Prostate gland (tissue), 2 donors: ENCODE measurements around the gene ALX1. TPM values are rescaled to one million over a fixed set of nuclear protein-coding genes. Genes with fewer than 3 reads are reported as not detected.
"Not testable (repeated sequence)": the region's sequence is repeated elsewhere in the genome, so short reads cannot be mapped to it uniquely, and the experiment has no call there.

ENCODE experiments used
- DNase-seq: peaks from one replicate; pipeline ENCODE4 v3.0.0-alpha.2; 2019; ENCODE audit warnings: low spot score
- H3K27ac ChIP-seq, 2 donors: fragments of 200-600 bp; sonication (generic); 2 replicates each; pipeline ENCODE4 v1.5.1; 2017 to 2019
- H3K27me3 ChIP-seq: fragments of 200-600 bp; sonication (generic); replicated peaks from 2 replicates; pipeline ENCODE4 v1.5.1; 2019; ENCODE audit not compliant: insufficient read depth
- H3K36me3 ChIP-seq, 2 donors: fragments of 200-600 bp; sonication (generic); 1 replicate in 1 of 2; 2 replicates in 1 of 2; pipeline versions ENCODE4 v1.5.1 to v1.8.1; 2017 to 2019
- H3K4me1 ChIP-seq: fragments of 200-600 bp; sonication (generic); replicated peaks from 2 replicates; pipeline ENCODE4 v1.5.1; 2019
- H3K4me3 ChIP-seq, 2 donors: fragments of 200-600 bp; sonication (generic); 2 replicates each; pipeline ENCODE4 v1.5.1; 2017 to 2019
- H3K9me3 ChIP-seq: fragments of 200-600 bp; sonication (generic); 2 replicates; pipeline ENCODE4 v1.5.1; 2017
- CTCF ChIP-seq, 4 experiments: fragments of 200-600 bp in 2 of 4; fragments of 450-650 bp in 2 of 4; sonication (generic) in 2 of 4; IDR thresholded peaks; 1 replicate in 3 of 4; 2 replicates in 1 of 4; pipeline ENCODE4 v1.5.1; 2016 to 2019; ENCODE audit warnings: antibody characterized with exemption in 4 of 4, mild to moderate bottlenecking in 2 of 4, moderate library complexity in 2 of 4
- POLR2A ChIP-seq: fragments of 450-650 bp; IDR thresholded peaks from one replicate; pipeline ENCODE4 v1.6.1; 2016; ENCODE audit warnings: antibody characterized with exemption, mild to moderate bottlenecking
- POLR2AphosphoS5 ChIP-seq: sonication (generic); formaldehyde crosslinking; IDR thresholded peaks from one replicate; pipeline ENCODE4 v1.6.1; 2017; ENCODE audit warnings: antibody characterized with exemption
- WGBS: methylation state at CpG from one replicate; pipeline ENCODE4 v1.1.5; 2018; 5-methylcytosine and 5-hydroxymethylcytosine counted together
- intact Hi-C: fragments of 100-400 bp; cut with DNase I; formaldehyde crosslinking; loops from one replicate; pipeline ENCODE4 v1.14.2; 2022
- total RNA-seq, 2 donors: library from RNA; depleted of rRNA; stranded (reverse); fragments of >200 nt; gene quantifications; one replicate each; pipeline ENCODE4 v1.1.0, GENCODE V29; 2016

ALX1 gene
- total RNA-seq, 2 donors from 2014 or later: not detected

GRCh38 chr12:85310456-85311076 lies 30.5 kb downstream of the ALX1 start:
- no peaks in the 10 kb centered on the region for H3K4me1 ChIP-seq

GRCh38 chr12:85317866-85318636 lies 38.0 kb downstream of the ALX1 start:
- H3K4me1 ChIP-seq, DNase-seq, H3K27me3 ChIP-seq, H3K36me3 ChIP-seq, intact Hi-C loops, H3K9me3 ChIP-seq, H3K27ac ChIP-seq: not testable (repeated sequence)
- peak overlapping the region in 1 of 2 donors; percentile 14 for H3K4me3 ChIP-seq
- 79% methylated on average over 33 of the region's 33 CpGs for WGBS

More at GRCh38 chr12:85310456-85311076, 30.5 kb downstream of the ALX1 start:
- Histone ChIP-seq H3K27ac (no peak overlapping the region), H3K9me3 (no peaks in the 10 kb centered on the region), H3K4me3 (no peak overlapping the region), H3K36me3 (no peaks in the 10 kb centered on the region), H3K27me3 (no peaks in the 10 kb centered on the region)
- no peak for DNase-seq
- intact Hi-C loops: no loop called here
- 90% methylated on average over 2 of the region's 2 CpGs for WGBS
- peak in 1 of 4 experiments; percentile 17 for TF ChIP-seq CTCF (IDR thresholded peaks at IDR 0.05)
- no peak for TF ChIP-seq POLR2AphosphoS5
- TF ChIP-seq POLR2A: no peak

- no peaks in the 10 kb centered on the region for H3K27me3 ChIP-seq
- TF ChIP-seq POLR2AphosphoS5 (no peak), CTCF (IDR thresholded peaks at IDR 0.05) (no peak)
- H3K4me1 ChIP-seq: no peaks in the 10 kb centered on the region
- H3K36me3 ChIP-seq: no peaks in the 10 kb centered on the region
- 45% methylated on average over 2 of the region's 2 CpGs for WGBS
- intact Hi-C loops: no loop called here
- H3K9me3 ChIP-seq: no peaks in the 10 kb centered on the region
- no peak overlapping the region for H3K4me3 ChIP-seq
- no peak overlapping the region for H3K27ac ChIP-seq
- DNase-seq: no peak
Observed at GRCh38 chr12:85322715-85323114, 42.7 kb downstream of the ALX1 start.

GRCh38 chr12:85325442-85325841 lies 45.4 kb downstream of the ALX1 start:
- WGBS: 39% methylated on average over 2 of the region's 2 CpGs
- H3K27ac ChIP-seq: no peak overlapping the region

GRCh38 chr12:85329913-85330312 lies 49.9 kb downstream of the ALX1 start:
- 50% methylated on average over 2 of the region's 2 CpGs for WGBS
- H3K9me3 ChIP-seq: no peaks in the 10 kb centered on the region
- no peak overlapping the region for H3K27ac ChIP-seq
- no peak overlapping the region for H3K4me3 ChIP-seq
- intact Hi-C loops: no loop called here
- H3K36me3 ChIP-seq: no peaks in the 10 kb centered on the region
- DNase-seq: no peak
- no peaks in the 10 kb centered on the region for H3K4me1 ChIP-seq
- TF ChIP-seq POLR2A (no peak), POLR2AphosphoS5 (no peak), CTCF (IDR thresholded peaks at IDR 0.05) (no peak)
- no peaks in the 10 kb centered on the region for H3K27me3 ChIP-seq

More at GRCh38 chr12:85325442-85325841, 45.4 kb downstream of the ALX1 start:
- TF ChIP-seq CTCF (IDR thresholded peaks at IDR 0.05): no peak
- no peak for TF ChIP-seq POLR2AphosphoS5
- TF ChIP-seq POLR2A: no peak
- H3K4me1 ChIP-seq: no peaks in the 10 kb centered on the region
- intact Hi-C loops: no loop called here
- H3K9me3 ChIP-seq: no peaks in the 10 kb centered on the region
- H3K4me3 ChIP-seq: no peak overlapping the region
- no peaks in the 10 kb centered on the region for H3K27me3 ChIP-seq
- DNase-seq: no peak
- H3K36me3 ChIP-seq: no peaks in the 10 kb centered on the region
